T47D (cell line): Measurements from ENCODE around the gene OTUB1.
A peak's percentile ranks its signal among the peaks of the same experiment; 100 is the strongest.

ENCODE experiments used
- DNase-seq, 2 experiments: peaks; one replicate each; pipeline versions ENCODE4 v3.0.0 to v3.0.0-alpha.2; 2011 to 2012; ENCODE audit warnings: low read depth in 1 of 2, low spot score in 1 of 2
- JUND ChIP-seq: IDR thresholded peaks from 2 replicates; pipeline ENCODE4 v1.6.1; 2012; ENCODE audit warnings: low read depth
- in situ Hi-C: cut with HindIII; loops from 2 replicates; pipeline ENCODE4 v1.10.0; 2016; ENCODE audit warnings: low sequenced_read_pairs, low pct_unique_long_range_greater_than_20kb

The OTUB1 gene

DNA sequence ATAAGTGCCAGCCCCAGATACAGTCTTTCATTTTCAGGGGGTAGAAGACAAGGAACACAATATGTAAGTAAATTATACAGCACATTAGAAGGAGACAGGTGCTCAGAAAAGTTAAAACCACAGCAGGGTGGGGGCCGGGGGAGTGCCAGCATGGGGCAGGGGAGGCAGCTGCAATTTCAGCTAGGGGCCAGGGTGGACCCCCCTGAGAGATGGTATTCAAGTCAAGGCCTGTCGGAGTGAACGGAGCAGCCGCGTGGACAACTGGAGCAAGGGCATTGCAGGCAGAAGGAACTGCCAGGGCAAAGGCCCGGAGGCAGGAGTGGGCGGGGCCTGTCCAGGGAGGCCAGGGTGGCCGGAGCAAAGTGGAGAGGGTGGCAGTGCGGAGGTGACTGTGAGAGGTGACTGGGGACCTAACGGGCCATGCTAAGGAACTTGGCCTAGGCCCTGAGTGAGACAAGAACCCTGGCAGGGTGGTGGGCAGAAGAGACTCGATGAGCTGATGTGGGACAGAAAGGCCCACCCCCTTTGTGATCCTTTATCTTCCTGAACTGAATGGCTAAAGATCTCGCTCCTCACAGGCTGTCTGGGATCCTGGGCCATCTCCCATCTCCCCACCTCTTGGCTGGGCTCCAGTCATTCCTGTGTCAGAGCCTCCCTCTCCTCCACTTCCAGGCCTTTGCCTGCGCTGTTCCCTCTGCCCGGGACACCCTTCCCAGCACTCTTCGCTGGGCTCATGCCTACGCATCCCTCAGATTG lies 27.1 kb downstream of the OTUB1 start:
- no peak for TF ChIP-seq JUND
- in situ Hi-C loops, result no loop called here
- peak; percentile 24 to 48 for DNase-seq

DNA sequence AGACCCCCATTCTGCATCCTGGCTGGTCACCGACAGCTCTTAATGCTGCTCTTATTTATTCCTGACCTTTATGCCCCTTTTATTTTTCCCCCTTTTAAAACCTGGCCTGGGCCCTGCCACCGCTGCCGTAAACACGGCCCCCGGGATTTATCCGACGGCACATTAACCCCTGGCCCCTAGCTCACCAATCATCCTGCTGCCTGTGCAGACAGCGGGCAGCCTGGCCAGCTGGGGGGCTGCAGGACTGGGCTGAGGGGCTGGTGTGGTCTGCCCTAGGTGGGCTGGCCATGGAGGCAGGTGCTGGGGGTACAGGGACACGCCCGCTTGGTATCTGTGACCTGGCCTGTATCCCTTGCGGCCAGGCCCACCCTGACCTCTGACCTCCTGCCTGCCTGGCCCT lies 28.1 kb downstream of the OTUB1 start:
- in situ Hi-C loops, result no loop called here
- no peak for TF ChIP-seq JUND
- no peak for DNase-seq

DNA sequence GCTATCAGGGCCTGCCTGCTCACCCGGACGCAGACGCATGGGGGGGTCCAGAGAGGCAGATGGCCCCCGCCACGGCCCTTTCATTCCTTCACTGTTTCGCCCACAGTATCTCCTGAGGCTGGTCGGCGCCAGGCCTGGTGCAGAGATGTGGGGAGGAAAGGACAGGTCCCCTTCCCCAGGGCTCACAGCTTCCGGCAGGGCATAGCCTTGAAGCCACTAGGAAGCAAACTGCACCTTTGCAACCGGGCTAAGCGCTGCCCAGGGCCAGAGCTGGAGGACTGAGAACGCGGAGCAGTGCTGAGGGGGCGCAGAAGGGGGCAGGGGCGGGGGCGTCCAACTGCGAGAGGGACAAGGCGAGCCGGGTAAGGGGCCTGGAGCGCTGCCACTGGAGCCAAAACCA lies 29.3 kb downstream of the OTUB1 start:
- in situ Hi-C loops, result no loop called here
- no peak for TF ChIP-seq JUND
- DNase-seq, result no peak

DNA sequence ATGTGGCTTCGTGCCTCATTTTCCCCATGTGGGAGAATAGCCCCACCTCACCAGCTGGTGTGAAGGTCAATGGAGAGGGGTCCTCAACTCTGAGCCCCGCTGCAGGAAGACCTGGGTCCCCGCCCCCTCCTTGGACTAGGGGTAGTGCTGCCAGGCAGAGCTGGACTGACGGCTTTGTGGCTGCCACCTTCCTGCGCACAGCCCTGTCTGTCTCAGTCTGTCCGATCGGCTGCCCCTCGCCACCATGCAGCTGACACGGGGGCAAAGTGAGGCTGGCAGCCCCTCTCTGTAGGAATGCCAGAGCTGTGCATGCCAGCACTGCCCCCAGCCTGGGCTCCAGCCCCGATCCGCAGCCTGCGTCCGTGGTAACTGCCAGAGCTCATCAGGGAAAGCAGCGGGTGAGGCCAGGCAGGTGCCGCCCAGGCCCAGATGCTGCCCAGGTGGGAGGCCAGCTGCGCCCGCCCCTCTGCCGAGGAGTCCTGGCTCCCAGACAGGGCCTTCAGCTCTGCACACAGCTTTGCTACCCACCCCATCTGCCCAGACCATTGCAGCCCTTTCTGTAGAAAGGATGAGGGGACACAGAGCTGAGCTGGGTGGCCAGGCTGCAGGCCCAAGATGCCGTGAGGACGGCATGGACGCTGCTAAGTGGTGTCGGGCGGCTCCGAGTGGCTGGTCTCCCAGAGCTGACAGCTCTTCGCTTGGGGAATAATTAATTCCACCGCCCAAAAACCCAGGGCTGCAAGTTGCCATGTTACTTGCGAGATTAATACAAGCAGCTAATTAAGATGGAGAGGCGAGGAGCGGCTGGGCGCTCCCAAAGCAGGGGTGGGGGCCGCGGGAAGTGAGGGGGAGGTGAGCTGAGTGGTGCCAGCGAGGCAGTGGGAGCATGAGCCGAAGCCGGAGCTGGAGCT lies 30.0 kb downstream of the OTUB1 start:
- no peak for DNase-seq
- no peak for TF ChIP-seq JUND
- in situ Hi-C loops, result no loop called here

DNA sequence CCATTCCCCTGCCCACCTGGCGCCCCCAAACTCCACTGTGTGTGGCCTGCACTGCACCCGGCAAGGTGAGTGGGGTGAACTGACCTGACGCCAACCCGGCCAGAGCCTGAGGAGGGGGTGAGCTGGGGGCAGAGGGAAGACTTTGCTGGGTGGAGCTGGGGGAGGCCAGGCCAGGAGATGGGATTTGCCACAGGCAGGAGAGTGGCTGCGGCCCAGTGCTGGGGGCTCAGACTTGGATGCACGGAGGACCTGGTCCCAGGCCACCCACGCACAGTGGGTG lies 31.6 kb downstream of the OTUB1 start:
- no peak for DNase-seq
- TF ChIP-seq JUND, result no peak
- in situ Hi-C loops, result no loop called here

DNA sequence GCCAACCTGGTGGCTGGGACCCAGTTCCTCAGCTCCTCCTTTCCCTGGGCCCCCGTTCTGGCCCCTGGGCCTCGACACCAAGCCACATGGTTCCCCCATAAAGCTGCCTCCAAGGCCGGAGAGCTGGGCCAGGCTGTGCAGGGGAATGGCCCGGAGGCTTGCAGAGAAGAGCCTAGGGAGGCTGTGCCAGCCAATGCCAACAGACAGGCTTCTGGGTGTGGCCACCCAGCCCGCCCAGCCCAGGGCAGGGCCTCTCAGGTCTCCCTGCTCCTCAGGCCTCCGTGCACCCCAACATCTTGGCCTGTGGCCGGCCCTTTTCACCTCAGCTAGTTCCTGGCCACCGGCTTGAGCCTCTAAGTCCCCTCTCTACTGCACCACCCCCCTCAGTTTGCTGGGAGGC lies 32.1 kb downstream of the OTUB1 start:
- TF ChIP-seq JUND, result no peak
- DNase-seq, result no peak
- in situ Hi-C loops, result no loop called here

DNA sequence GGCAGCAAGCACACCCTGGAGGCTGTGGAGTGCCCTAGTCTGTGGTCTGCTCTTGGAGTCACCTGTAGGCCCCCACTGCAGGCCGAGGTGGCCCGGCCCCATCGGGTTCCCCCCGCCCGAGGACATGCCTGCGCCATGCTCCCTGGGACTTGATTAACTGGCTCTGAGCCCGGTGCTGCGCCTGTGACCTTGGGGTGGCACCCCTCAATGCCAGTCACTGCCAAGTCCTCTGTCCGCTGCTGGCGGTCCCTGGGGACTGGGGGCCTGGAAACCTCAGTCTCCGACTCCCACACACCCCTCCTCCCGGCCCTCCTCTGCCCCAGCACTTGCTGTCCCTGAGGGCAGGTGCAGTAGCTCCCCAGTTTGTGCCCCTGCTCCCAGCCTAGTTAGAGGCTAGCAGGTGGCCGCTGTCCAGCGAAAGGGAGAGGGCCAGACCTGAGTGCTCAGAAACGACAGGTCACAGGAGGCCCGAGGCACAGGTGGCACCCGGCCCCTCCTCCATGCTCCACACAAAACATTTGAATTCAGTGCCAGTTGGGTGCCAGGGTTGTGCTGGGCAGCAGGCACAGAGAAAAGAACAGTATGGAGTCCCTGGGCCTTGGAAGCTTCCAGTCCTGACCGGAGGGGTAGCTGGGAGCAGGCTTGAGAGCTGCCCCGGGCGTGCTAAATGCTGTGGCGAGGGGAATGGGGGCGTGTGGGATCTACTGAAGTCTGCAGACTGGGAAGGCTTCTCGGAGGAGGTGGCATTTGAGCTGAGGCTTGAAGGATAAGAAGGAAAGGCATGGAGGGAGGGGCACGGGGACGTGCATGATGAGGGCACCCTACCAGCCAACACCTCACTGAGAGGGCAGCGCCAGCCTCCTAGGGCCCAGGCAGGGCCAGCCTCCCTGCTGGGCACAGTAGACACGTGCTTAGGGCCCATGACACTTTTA lies 33.1 kb downstream of the OTUB1 start:
- DNase-seq, result peak in 1 of 2 experiments; percentile 37
- in situ Hi-C loops, result no loop called here
- no peak for TF ChIP-seq JUND

DNA sequence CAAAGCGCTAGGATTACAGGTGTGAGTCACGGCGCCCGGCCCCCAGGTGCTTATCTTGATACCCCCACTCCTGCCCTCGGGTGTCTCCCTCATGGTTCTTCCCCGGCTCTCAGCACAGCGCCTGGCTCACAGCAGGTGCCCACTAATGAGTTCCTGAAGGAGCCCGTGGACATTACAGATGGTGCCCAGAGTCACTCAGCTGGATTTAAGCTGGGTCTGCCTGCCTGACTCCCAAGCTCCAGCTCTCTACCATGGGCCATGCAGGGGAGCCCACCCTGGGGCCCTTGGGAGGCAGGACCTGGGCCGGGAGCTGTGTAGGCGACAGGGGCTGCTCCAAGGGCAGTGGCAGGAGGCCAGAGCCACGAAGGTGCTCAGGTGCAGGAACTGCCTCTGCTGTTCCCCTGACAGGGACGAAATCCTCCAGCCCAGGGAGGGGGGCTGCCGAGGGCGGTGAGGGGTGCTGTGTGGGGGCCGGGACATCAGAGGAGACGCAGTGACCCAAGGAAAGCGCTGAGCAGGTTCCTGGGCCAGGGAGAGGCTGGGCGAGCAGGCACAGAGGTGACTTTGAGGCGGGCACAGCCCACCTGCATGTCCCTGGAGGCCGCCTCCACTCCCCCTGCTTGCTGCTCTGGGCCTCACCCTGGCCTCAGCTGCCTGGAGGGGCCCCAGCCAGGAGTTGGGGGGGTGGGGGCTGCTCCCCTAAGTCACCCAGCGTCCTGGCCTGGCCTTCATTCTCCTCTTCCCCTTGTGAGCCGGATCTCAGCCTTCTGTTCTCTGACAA lies 34.9 kb downstream of the OTUB1 start:
- no peak for TF ChIP-seq JUND
- DNase-seq, result no peak
- in situ Hi-C loops, result no loop called here

DNA sequence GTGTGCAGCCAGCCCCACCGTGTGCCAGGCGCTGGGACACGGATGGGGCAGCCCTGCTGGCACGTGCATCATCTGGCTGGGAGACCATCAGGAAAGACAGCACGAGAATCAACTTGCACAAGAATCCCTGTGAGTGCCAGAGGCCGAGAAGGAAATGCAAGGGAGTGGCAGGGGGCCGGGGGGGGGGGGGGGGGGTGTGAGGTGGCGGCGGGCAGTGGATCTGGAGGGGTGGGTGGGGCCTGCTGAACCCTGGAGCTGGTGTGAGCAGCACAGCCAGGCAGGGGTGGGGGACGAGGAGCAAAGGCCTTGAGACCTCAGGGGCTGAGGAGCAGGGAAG lies 35.5 kb downstream of the OTUB1 start:
- DNase-seq, result no peak
- in situ Hi-C loops, result no loop called here
- no peak for TF ChIP-seq JUND

DNA sequence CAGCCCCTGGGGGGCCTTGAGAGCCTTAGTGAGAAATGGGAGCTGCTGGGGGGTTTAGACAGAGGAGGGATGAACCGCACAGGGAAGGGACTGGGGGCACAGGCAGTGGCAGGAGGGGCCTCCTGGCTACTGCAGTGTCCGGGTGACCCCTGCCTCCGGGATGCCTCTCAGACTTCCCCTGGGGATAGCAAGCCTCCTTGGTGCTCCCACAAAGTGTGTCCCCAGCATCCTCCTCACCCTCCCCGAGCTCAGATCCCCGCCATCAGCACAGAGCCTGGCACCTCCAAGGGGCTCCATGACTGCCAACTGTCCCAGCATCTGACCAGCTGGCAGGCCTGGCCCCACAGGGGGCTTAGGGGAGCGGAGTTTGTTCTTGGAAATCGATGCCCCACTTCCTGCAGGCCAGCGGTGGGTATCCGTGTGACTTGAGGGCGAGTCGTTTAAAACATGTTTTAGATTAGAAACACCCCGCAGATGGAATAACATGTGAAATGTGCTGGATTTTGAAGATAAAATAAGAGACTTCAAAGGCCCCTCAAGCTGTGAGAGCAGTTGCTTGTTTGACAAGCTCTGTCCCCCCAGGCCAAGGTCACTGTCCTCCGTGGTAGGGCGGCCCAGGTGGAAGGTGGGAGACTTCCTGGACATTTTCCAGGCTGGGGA lies 36.0 kb downstream of the OTUB1 start:
- in situ Hi-C loops, result no loop called here
- DNase-seq, result no peak
- TF ChIP-seq JUND, result no peak
